Hematopoietic multipotent progenitor cell treated with erythropoietin and hydrocortisone succinate and interleukin-3 and kit ligand, for 17 days (in vitro differentiated cells): Measurements from ENCODE around the gene JPT2.
"Not testable (repeated sequence)": the region's sequence is repeated elsewhere in the genome, so short reads cannot be mapped to it uniquely, and the experiment has no call there.

Source experiments
- DNase-seq: peaks from one replicate; pipeline ENCODE4 v3.0.0-alpha.2; 2015; ENCODE audit warnings: low spot score

The JPT2 gene

DNA sequence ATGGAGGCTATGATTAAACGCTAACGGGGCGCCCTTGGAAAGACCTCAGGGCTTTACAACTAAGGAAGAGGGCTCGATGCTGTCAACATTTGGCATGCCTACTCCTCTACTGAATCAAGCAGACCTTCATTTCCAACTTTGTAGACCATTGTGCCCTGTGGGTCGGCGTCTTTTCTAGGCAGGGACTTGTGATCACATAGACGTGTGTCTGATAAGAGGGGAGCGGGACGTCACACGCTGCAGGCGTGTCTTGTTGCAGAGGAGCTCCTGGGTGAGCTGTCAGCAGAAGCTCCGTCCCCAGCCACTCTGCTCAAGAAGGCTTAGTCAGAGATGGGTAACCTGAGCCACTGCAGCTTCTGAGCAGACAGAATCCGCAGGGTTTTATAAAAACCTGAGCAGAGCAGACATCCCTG is 30.7 kb downstream of the JPT2 start:
- DNase-seq, result peak; percentile 58

GRCh38 chr16:1709356-1709755 is 31.3 kb downstream of the JPT2 start:
- DNase-seq, result no peak

DNA sequence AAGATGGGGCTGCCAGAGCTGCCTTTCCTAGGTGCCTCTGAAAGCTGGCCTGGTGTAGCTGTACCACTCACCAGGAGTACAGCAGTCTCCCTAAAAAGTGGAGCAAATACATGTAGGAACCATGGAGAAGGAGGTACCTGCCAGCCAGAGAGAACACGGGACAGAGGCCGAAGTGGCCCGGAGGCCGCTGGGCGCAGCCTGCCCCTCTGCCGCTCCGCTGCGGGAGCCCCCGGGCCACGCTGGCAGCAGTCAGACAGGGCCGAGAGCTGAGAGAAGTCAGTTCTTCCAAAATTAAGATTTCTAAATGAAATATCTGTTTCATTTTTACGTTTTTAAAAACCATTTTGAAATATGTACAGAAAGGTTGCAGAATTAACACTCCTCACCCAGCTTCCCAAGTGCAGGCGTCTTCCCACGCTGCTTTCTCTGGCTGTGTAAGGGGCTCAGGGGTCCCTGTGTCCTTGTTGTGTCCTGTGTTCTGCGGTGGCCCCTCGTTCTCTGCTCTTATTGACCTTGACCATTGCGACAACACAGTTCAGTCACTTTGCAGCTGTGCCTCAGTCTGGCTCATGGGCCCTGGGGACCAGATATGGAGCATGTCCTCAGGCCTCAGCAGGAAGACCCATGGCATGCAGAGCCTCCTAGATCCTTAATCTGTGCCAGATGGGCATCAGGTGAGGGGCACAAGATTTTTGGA is 32.9 kb downstream of the JPT2 start:
- no peak for DNase-seq

DNA sequence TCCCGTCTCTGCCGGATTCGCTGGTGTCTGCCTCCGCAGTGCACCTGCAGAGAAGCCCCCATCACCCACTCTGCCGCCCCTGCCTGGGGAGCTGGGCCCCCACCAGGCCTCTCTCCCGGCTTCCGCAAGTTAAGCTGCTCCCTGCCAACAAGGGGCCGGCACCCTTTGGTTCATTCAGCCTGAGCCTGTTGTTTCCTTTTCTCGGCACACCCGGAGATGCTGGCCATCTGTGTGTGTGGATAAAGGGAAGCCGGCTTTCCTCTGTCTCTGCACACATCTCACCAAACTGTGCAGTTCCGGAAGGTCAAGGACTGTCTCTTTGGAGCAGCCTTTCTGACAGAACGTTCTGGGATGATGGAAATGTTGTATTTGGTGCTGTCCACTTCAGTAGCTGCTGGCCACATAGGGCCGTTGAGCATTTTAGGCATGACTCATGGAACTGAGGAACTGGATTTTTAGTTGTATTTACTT is 34.7 kb downstream of the JPT2 start:
- DNase-seq, result no peak

- DNase-seq, result no peak
Observed at GRCh38 chr16:1713331-1713730, 35.3 kb downstream of the JPT2 start.

DNA sequence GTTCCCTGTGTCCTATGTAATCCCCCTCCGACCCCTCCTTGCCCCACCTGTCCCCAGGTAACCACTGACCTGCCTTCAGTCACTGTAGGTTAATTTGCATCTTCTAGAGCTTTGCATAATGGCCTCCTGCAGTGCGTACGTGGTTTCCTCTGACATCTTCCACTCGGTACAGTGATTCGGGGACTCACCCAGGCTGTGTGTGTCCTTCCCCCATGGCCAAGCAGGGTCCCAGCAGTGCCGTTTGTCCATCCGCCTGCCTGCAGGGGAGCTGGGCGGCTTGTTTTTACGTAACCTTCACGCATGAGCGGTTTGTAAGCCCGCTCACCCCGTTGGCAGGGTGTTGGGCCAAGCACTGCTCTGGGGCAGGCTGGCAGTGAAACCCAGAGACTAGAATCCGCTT is 35.9 kb downstream of the JPT2 start:
- no peak for DNase-seq

DNA sequence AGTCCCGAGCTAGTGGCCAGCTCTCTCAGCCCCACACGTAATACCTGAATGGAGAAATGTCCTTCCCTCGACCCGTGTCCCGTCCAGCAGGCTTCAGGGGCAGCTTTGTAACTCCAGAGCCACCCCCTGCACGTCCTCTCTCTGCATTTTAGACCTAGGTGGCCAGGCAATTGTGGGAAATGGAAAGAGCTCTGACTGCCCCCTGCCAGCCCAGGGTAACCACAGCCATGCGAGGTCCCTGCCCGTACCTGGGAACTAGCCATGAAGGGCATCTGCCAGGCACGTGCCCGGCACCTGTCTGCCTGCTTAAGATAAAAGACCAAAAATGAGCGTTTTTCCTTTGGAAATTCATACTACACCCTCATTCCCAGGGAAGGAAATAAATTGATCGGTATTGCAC is 37.1 kb downstream of the JPT2 start:
- no peak for DNase-seq

DNA sequence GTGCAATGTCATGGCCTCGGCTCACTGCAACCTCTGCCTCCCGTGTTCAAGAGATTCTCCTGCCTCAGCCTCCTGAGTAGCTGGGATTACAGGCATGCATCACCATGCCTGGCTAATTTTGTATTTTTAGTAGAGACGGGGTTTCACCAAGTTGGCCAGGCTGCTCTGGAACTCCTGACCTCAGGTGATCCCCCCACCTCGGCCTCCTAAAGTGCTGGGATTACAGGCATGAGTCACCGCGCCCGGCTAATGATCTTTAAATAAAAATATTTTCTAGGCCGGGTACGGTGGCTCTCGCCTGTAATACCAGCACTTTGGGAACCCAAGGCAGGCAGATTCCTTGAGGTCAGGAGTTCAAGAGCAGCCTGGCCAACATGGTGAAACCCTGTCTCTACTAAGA is 40.2 kb downstream of the JPT2 start:
- DNase-seq, result not testable (repeated sequence)

DNA sequence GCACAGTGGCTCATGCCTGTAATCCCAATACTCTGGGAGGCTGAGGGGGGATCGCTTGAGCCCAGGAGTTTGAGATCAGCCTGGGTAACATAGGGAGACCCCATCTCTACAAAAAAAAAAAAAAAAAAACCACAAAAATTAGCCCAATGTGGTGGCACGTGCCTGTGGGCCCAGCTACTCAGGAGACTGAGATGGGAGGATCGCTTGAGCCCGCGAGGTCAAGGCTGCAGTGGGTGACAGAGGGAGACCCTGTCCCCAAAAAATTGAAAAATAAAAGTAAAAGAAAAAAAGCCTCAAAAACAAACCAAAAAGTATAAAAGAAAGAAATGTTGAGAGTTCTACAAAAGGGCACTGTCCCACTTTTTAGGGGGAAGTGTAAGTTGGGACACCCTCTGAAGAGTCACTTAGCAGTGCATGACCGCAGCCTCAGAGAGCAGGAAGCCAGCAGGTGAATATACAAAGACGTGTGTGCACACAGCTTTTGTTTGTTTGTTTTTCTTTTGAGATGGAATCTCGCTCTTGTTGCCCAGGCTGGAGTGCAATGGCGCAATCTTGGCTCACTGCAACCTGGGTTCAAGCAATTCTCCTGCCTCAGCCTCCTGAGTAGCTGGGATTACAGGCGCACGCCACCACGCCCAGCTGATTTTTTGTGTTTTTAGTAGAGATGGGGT is 41.6 kb downstream of the JPT2 start:
- DNase-seq, result not testable (repeated sequence)

- DNase-seq, result no peak
Observed at GRCh38 chr16:1721372-1721771, 43.3 kb downstream of the JPT2 start.

DNA sequence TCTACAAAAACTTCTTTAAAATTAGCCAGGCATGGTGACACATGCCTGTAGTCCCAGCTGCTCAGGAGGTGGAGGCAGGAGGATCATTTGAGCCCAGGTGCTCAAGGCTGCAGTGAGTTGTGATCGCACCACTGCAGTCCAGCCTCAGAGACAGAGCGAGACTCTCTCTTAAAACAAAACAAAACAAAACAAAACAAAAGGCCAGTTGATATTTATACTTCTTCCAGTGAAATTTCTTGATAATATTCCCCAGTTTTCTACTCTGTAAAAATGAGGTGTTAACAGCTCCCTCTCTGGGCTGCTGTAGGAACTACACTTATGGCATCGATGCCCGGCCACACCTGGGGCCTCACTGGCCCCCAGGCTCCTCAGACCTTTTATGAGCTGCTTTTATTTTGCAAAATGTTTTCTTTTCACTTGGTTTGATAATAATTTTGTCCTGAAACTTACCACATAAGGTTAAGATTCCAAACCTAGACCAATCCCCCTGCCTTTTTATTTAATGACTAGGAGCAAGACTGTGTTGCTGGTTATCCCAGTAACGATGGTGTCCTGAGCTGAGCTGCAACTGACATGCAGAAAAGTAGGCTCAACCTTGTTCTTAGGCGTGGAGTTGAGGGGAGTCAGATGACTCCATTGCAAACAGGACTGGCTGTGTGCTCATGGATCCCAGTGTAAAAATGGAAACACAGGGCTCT is 45.5 kb downstream of the JPT2 start:
- peak; percentile 69 for DNase-seq

DNA sequence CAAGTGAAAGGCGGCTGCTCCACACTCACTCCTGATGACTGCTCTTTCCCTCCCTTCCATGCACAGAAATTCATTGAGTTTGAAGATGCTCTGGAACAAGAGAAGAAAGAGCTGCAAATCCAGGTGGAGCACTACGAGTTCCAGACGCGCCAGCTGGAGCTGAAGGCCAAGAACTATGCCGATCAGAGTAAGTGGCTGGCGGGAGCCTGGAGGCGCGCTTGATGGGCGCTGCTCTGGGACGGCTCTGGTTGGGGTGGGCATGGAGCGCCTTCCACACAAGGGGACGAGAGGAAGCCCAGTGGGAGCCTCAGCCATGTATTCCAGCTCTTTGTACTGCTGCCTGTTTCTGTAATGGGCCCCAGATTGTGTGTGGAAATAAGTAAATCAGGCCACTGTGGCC is 46.4 kb downstream of the JPT2 start:
- no peak for DNase-seq

DNA sequence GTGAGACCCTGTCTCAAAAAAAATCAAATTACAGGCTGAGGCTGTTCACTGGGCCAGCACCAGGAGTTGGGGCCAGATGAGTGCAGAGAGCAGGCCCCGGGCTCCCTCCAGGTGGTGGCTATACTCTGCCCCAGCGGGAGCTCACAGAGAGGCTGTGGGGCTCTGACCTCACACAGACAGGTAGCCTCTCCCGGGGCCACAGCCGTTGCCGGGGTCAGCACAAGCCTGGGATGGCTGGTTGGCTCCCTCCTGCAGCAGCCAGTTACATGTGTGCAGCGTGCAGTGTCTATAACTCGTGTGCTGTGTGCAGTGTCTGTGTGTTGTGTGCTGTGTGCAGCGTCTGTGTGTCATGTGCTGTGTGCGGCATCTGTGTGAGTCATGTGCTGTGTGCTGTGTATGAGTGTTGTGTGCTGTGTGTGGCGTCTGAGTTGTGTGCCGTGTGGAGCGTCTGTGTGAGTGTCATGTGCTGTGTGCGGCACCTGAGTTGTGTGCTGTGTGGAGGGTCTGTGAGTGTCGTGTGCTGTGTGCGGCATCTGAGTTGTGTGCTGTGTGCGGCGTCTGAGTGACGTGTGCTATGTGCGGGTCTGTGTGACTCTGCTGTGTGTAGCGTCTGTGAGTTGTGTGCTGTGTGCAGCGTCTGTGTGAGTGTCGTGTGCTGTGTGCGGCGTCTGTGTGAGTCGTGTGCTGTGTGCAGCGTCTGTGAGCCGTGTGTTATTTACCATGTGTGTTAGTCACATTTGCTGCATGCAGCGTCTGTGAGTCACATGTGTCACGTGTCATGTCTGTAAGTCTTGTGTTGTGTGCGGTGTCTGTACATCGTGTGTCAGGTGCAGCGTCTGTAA is 48.8 kb downstream of the JPT2 start:
- DNase-seq, result no peak

GRCh38 chr16:1727651-1728624 is 49.9 kb downstream of the JPT2 start:
- DNase-seq, result no peak

- no peak for DNase-seq
Observed at GRCh38 chr16:1729026-1729425, 50.9 kb downstream of the JPT2 start.

GRCh38 chr16:1729445-1729844 is 51.4 kb downstream of the JPT2 start:
- DNase-seq, result no peak

GRCh38 chr16:1731073-1731472 is 53.0 kb downstream of the JPT2 start:
- DNase-seq, result no peak

DNA sequence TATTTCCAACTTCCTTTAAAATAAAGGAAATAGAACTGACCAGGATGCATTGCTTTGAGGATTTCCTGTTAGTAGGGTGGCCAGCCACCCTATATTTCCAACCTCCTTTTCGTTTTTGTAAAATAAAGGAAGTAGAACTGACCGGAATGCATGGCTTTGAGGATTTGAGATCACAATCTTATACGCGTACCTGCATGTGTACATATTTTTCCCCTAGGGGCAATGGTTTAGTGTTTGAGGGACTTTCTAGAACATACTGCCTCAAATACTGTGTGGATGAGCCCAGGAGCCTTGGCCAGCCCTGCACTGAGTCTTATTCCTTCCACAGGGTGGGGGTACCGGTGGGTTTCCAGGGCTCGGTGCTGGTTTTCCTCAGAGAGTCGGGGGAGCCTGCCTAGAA is 53.5 kb downstream of the JPT2 start:
- DNase-seq, result no peak

- no peak for DNase-seq
Observed at GRCh38 chr16:1732071-1732470, 54.0 kb downstream of the JPT2 start.

DNA sequence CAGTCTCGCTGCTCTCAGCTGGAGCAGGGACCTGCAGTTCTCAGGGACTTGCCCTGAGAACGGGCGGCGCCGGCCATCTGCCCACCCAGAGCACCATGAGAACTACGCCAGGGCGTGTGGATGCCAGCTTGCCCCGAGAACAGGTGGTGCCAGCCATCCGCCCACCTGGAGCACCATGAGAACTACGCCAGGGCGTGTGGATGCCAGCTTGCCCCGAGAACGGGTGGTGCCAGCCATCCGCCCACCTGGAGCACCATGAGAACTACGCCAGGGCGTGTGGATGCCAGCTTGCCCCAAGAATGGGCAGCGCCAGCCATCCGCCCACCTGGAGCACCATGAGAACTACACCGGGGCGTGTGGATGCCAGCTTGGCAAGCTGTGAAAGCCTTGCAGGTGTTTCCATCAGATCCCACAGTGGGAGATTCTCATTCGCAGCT is 54.5 kb downstream of the JPT2 start:
- DNase-seq, result not testable (repeated sequence)

GRCh38 chr16:1734123-1734522 is 56.0 kb downstream of the JPT2 start:
- no peak for DNase-seq
